Kidney (tissue), 14 donors: ENCODE results near the gene HPSE. TPM values are rescaled to one million over a fixed set of nuclear protein-coding genes. Genes with fewer than 3 reads are reported as not detected.

Experiments used
- DNase-seq, 5 donors: peaks; one replicate each; pipeline ENCODE4 v3.0.0-alpha.2; 2013 to 2020
- FAIRE-seq: peaks from 2 replicates; lab custom pipeline; 2012; peaks lifted over from hg19 to GRCh38; lab: Jason Lieb, UNC
- H3K27ac ChIP-seq, 2 donors: one replicate each; pipeline ENCODE4 v1.7.0; 2013; ENCODE audit warnings: low read depth in 2 of 2, low read length in 2 of 2, inconsistent platforms in 1 of 2
- H3K27me3 ChIP-seq: one replicate; pipeline ENCODE4 v1.7.1; 2013; ENCODE audit warnings: low read length, inconsistent platforms; ENCODE audit not compliant: control insufficient read depth, insufficient read depth
- H3K36me3 ChIP-seq, 3 donors: one replicate each; pipeline versions ENCODE4 v1.7.0 to v1.7.1; 2013; ENCODE audit warnings: low read length in 3 of 3, control low read depth in 1 of 3, inconsistent platforms in 1 of 3; ENCODE audit not compliant: insufficient read depth in 3 of 3, control insufficient read depth in 2 of 3
- H3K4me1 ChIP-seq, 3 donors: one replicate each; pipeline versions ENCODE4 v1.7.0 to v1.7.1; 2013; ENCODE audit warnings: low read length in 3 of 3, inconsistent platforms in 1 of 3, low read depth in 1 of 3; ENCODE audit not compliant: control insufficient read depth in 2 of 3, insufficient read depth in 2 of 3
- H3K4me3 ChIP-seq, 3 donors: one replicate each; pipeline versions ENCODE4 v1.7.0 to v1.8.1; 2013; ENCODE audit warnings: low read length in 3 of 3, control low read depth in 1 of 3, inconsistent platforms in 1 of 3
- H3K9ac ChIP-seq, 3 donors: one replicate each; pipeline versions ENCODE4 v1.7.0 to v1.7.1; 2013; ENCODE audit warnings: low read length in 3 of 3, control low read depth in 1 of 3, inconsistent platforms in 1 of 3
- H3K9me3 ChIP-seq, 3 donors: one replicate each; pipeline versions ENCODE4 v1.7.0 to v1.7.1; 2013; ENCODE audit warnings: low read length in 3 of 3, control low read depth in 1 of 3, inconsistent platforms in 1 of 3; ENCODE audit not compliant: control insufficient read depth in 2 of 3, insufficient read depth in 1 of 3
- CTCF ChIP-seq: IDR thresholded peaks from 3 replicates; pipeline ENCODE4 v1.5.1; 2012; ENCODE audit warnings: mild to moderate bottlenecking, moderate library complexity, borderline replicate concordance; ENCODE audit not compliant: insufficient read depth; ENCODE audit errors: extremely low read depth
- intact Hi-C: fragments of 100-400 bp; cut with DNase I; formaldehyde crosslinking; loops from one replicate; pipeline ENCODE4 v1.11.1; 2022
- polyA plus RNA-seq: library from polyadenylated mRNA; stranded (reverse); fragments of 350-450 nt; fragmentation: Illumina TruSeq; extraction: RNeasy Lipid Tissue Mini Kit (QIAGEN cat#74804); gene quantifications from one replicate; pipeline ENCODE4 v1.2.3, GENCODE V29; 2014; ENCODE audit warnings: low read depth, low replicate concordance; ENCODE audit not compliant: insufficient read depth
- total RNA-seq: library from RNA; stranded (reverse); fragmentation: NEBNext Ultra II Directional; extraction: Animal tissue kit (Norgen Biotek cat#: 25700); gene quantifications from one replicate; pipeline ENCODE4 v1.2.1, GENCODE V29; 2021
- donor health status: control.
- donor health status: control.
- donor health status: control.
- donor health status: control.
- donor health status: control.
- donor health status: DM: yes; HTN: yes; CAD: no.
- donor health status: Normal renal cell carcinoma (clear cell type).

HPSE gene
- total and polyA plus RNA-seq, 2 donors from 2014 or later = 1.9 to 6.8 TPM

GRCh38 chr4:83272900-83273299 is 61.7 kb downstream of the HPSE start:
- DNase-seq (no peak), FAIRE-seq (no peak)
- intact Hi-C loops = no loop called here
- H3K4me3 ChIP-seq = no peak overlapping the region
- peaks cover 0 to 6% (median 0%) of the 10 kb centered on the region in 3 donors for H3K36me3 ChIP-seq
- no peaks in the 10 kb centered on the region for H3K9me3 ChIP-seq
- no peak overlapping the region for H3K9ac ChIP-seq
- H3K27ac ChIP-seq = no peak overlapping the region
- H3K4me1 ChIP-seq = no peaks in the 10 kb centered on the region
- TF ChIP-seq CTCF = no peak
- H3K27me3 ChIP-seq = no peaks in the 10 kb centered on the region

- H3K4me1 ChIP-seq = no peaks in the 10 kb centered on the region
- FAIRE-seq (no peak), DNase-seq (no peak)
- H3K27me3 ChIP-seq = no peaks in the 10 kb centered on the region
- H3K27ac ChIP-seq = no peak overlapping the region
- no peak for TF ChIP-seq CTCF
- H3K9me3 ChIP-seq = no peaks in the 10 kb centered on the region
- peaks cover 0 to 8% (median 0%) of the 10 kb centered on the region in 3 donors for H3K36me3 ChIP-seq
- intact Hi-C loops = loop anchor here (10.0 kb wide), 1 partner anchor 194 kb away; no protein-coding TSS in a partner anchor
- H3K9ac ChIP-seq = no peak overlapping the region
- H3K4me3 ChIP-seq = no peak overlapping the region
These were observed 65.4 kb downstream of the HPSE start for GRCh38 chr4:83269256-83269655.

- H3K9ac ChIP-seq = no peak overlapping the region
These were observed 66.2 kb downstream of the HPSE start for GRCh38 chr4:83268491-83268890.

More at GRCh38 chr4:83268491-83268890, 66.2 kb downstream of the HPSE start:
- no peaks in the 10 kb centered on the region for H3K27me3 ChIP-seq
- H3K9me3 ChIP-seq = no peaks in the 10 kb centered on the region
- H3K27ac ChIP-seq = no peak overlapping the region
- no peak overlapping the region for H3K4me3 ChIP-seq
- intact Hi-C loops = loop anchor here (10.0 kb wide), 1 partner anchor 194 kb away; no protein-coding TSS in a partner anchor
- H3K4me1 ChIP-seq = no peaks in the 10 kb centered on the region
- TF ChIP-seq CTCF = no peak
- DNase-seq (no peak), FAIRE-seq (no peak)
- H3K36me3 ChIP-seq = peaks cover 0 to 8% (median 0%) of the 10 kb centered on the region in 3 donors
